Measurements from ENCODE around the gene KATNB1.

DNA sequence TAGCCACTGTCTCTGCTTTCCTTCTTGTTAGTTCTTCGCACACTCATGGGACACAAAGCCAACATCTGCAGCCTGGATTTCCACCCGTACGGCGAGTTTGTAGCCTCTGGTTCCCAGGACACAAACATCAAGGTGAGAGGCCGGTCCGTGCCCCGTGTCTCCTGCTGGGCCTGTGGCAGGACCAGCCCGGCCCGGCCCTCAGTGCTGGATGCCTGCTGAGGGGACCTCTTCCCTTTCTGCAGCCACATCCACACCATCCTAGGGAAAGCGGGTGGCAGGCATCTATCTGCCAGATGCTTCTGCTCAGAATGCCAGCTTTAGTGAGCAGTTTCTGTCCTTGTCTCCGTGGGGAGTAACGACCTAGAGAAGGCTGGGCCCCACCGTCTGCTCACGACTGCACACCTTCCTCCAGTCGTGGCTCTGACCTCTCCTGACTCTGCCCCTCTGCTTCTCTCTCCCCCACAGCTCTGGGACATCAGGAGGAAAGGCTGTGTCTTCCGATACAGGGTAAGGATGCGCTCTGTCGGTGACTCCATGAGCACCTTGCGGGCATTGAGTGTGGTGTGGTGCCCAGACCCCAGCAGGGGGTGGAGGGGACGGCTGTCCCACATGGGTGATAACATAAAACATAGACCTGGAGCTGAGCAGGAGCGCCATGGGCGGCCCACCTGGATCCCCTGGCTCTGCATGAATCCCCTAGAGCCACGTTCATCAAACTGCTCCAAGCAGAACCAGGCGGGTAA, 15.4 kb downstream of the KATNB1 start:
- TF ChIP-seq, protein P1, sequence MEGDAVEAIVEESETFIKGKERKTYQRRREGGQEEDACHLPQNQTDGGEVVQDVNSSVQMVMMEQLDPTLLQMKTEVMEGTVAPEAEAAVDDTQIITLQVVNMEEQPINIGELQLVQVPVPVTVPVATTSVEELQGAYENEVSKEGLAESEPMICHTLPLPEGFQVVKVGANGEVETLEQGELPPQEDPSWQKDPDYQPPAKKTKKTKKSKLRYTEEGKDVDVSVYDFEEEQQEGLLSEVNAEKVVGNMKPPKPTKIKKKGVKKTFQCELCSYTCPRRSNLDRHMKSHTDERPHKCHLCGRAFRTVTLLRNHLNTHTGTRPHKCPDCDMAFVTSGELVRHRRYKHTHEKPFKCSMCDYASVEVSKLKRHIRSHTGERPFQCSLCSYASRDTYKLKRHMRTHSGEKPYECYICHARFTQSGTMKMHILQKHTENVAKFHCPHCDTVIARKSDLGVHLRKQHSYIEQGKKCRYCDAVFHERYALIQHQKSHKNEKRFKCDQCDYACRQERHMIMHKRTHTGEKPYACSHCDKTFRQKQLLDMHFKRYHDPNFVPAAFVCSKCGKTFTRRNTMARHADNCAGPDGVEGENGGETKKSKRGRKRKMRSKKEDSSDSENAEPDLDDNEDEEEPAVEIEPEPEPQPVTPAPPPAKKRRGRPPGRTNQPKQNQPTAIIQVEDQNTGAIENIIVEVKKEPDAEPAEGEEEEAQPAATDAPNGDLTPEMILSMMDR (IDR thresholded peaks at IDR 0.05): no peak
- TF ChIP-seq POLR2AphosphoS5 (IDR thresholded peaks at IDR 0.05; ENCODE audit: low read depth, low read length): no peak
- TF ChIP-seq, protein P2, sequence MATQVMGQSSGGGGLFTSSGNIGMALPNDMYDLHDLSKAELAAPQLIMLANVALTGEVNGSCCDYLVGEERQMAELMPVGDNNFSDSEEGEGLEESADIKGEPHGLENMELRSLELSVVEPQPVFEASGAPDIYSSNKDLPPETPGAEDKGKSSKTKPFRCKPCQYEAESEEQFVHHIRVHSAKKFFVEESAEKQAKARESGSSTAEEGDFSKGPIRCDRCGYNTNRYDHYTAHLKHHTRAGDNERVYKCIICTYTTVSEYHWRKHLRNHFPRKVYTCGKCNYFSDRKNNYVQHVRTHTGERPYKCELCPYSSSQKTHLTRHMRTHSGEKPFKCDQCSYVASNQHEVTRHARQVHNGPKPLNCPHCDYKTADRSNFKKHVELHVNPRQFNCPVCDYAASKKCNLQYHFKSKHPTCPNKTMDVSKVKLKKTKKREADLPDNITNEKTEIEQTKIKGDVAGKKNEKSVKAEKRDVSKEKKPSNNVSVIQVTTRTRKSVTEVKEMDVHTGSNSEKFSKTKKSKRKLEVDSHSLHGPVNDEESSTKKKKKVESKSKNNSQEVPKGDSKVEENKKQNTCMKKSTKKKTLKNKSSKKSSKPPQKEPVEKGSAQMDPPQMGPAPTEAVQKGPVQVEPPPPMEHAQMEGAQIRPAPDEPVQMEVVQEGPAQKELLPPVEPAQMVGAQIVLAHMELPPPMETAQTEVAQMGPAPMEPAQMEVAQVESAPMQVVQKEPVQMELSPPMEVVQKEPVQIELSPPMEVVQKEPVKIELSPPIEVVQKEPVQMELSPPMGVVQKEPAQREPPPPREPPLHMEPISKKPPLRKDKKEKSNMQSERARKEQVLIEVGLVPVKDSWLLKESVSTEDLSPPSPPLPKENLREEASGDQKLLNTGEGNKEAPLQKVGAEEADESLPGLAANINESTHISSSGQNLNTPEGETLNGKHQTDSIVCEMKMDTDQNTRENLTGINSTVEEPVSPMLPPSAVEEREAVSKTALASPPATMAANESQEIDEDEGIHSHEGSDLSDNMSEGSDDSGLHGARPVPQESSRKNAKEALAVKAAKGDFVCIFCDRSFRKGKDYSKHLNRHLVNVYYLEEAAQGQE (IDR thresholded peaks at IDR 0.05; ENCODE audit: insufficient read depth in 1 of 2, low read depth in 2 of 2, low read length in 1 of 2): no peak
